ENCODE measurements around the gene HSD17B12.

HSD17B12 gene

GRCh38 chr11:43825217-43825816 is 144.8 kb downstream of the HSD17B12 start:
- H3K27me3 ChIP-seq: no peaks in the 10 kb centered on the region
- H3K4me3 ChIP-seq: no peak overlapping the region
- no peak for DNase-seq
- H3K9me3 ChIP-seq: no peaks in the 10 kb centered on the region
- H3K4me1 ChIP-seq: peaks cover 0 to under 1% (median 0%) of the 10 kb centered on the region in 4 donors
- TF ChIP-seq, protein P1, sequence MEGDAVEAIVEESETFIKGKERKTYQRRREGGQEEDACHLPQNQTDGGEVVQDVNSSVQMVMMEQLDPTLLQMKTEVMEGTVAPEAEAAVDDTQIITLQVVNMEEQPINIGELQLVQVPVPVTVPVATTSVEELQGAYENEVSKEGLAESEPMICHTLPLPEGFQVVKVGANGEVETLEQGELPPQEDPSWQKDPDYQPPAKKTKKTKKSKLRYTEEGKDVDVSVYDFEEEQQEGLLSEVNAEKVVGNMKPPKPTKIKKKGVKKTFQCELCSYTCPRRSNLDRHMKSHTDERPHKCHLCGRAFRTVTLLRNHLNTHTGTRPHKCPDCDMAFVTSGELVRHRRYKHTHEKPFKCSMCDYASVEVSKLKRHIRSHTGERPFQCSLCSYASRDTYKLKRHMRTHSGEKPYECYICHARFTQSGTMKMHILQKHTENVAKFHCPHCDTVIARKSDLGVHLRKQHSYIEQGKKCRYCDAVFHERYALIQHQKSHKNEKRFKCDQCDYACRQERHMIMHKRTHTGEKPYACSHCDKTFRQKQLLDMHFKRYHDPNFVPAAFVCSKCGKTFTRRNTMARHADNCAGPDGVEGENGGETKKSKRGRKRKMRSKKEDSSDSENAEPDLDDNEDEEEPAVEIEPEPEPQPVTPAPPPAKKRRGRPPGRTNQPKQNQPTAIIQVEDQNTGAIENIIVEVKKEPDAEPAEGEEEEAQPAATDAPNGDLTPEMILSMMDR (IDR thresholded peaks at IDR 0.05): peak; percentile 23 to 57
- H3K27ac ChIP-seq: no peak overlapping the region
- intact Hi-C loops (cut with DNase I; ENCODE audit: low total_unique reads): loop anchor here (5.0 kb wide), 1 partner anchor 212 kb away; no protein-coding TSS in a partner anchor
- peaks cover 0 to 5% (median 0%) of the 10 kb centered on the region in 3 donors for H3K36me3 ChIP-seq

- peak overlapping the region in 1 of 2 donors; percentile 54 for H3K27ac ChIP-seq
- intact Hi-C loops (cut with DNase I; ENCODE audit: low total_unique reads): no loop called here
- H3K4me3 ChIP-seq: no peak overlapping the region
- H3K4me1 ChIP-seq: peaks cover 0 to 31% (median 5%) of the 10 kb centered on the region in 4 donors
- H3K9me3 ChIP-seq: no peaks in the 10 kb centered on the region
- DNase-seq: peak in 1 of 2 donors; percentile 23
- TF ChIP-seq, protein P1 (IDR thresholded peaks at IDR 0.05): no peak
- no peaks in the 10 kb centered on the region for H3K27me3 ChIP-seq
- peaks cover 0 to 5% (median 0%) of the 10 kb centered on the region in 3 donors for H3K36me3 ChIP-seq
Observed at GRCh38 chr11:43830928-43831440, 150.4 kb downstream of the HSD17B12 start.

DNA sequence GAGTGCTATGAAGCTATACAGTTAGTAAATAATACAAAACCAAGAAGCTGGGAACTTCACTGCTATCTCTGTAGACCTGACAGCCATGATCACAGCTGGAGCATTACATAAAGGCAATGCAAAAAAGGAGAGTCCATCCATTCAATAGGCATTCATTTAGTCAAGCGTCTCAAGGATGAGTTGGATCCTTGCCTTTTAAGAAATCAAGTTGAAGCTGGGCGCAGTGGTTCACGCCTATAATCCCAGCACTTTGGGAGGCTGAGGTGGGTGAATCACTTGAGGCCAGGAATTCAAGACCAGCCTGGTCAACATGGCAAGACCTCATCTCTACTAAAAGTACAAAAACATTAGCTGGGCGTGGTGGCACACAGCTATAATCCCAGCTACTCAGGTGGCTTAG is 152.0 kb downstream of the HSD17B12 start:
- Histone ChIP-seq H3K27ac (no peak overlapping the region), H3K4me3 (no peak overlapping the region), H3K9me3 (no peaks in the 10 kb centered on the region), H3K4me1 (peaks cover 0 to 31% (median 5%) of the 10 kb centered on the region in 4 donors), H3K36me3 (peaks cover 0 to 5% (median 0%) of the 10 kb centered on the region in 3 donors), H3K27me3 (no peaks in the 10 kb centered on the region)
- no peak for DNase-seq
- TF ChIP-seq, protein P1 (IDR thresholded peaks at IDR 0.05): no peak
- intact Hi-C loops (cut with DNase I; ENCODE audit: low total_unique reads): no loop called here

GRCh38 chr11:43833657-43834073 is 153.1 kb downstream of the HSD17B12 start:
- Histone ChIP-seq H3K27ac (no peak overlapping the region), H3K27me3 (no peaks in the 10 kb centered on the region), H3K4me3 (no peak overlapping the region), H3K4me1 (peaks cover 0 to 31% (median 5%) of the 10 kb centered on the region in 4 donors), H3K36me3 (peaks cover 0 to 5% (median 0%) of the 10 kb centered on the region in 3 donors), H3K9me3 (no peaks in the 10 kb centered on the region)
- intact Hi-C loops (cut with DNase I; ENCODE audit: low total_unique reads): no loop called here
- DNase-seq: no peak
- TF ChIP-seq, protein P1 (IDR thresholded peaks at IDR 0.05): no peak

GRCh38 chr11:43834286-43834685 is 153.7 kb downstream of the HSD17B12 start:
- no peak overlapping the region for H3K27ac ChIP-seq

More at GRCh38 chr11:43834286-43834685, 153.7 kb downstream of the HSD17B12 start:
- Histone ChIP-seq H3K27me3 (no peaks in the 10 kb centered on the region), H3K4me1 (peaks cover 0 to 31% (median 5%) of the 10 kb centered on the region in 4 donors), H3K36me3 (peaks cover 0 to 10% (median 0%) of the 10 kb centered on the region in 3 donors), H3K9me3 (no peaks in the 10 kb centered on the region), H3K4me3 (no peak overlapping the region)
- intact Hi-C loops (cut with DNase I; ENCODE audit: low total_unique reads): no loop called here
- no peak for DNase-seq
- TF ChIP-seq, protein P1 (IDR thresholded peaks at IDR 0.05): no peak
